Midbrain (tissue), 1 donor: ENCODE measurements around the gene DYDC2.
"Not testable (repeated sequence)": the region's sequence is repeated elsewhere in the genome, so short reads cannot be mapped to it uniquely, and the experiment has no call there.

ENCODE experiments used
- DNase-seq: peaks from one replicate; lab custom pipeline; 2025; lab: John Stamatoyannopoulos, UW

The DYDC2 gene

GRCh38 chr10:80356563-80356988, at the start of gene DYDC2, which contains the start of gene DYDC1:
Gene DYDC2 (plus strand): TSS chr10:80356781. CDS start chr10:80362444, 5,663 bp downstream.
Gene DYDC1 (minus strand): TSS chr10:80356755. CDS start chr10:80352601, 4,154 bp downstream.
- no peak for DNase-seq

GRCh38 chr10:80313523-80313922, 43.1 kb upstream of the DYDC2 start:
- no peak for DNase-seq

- DNase-seq, result no peak
Measured at GRCh38 chr10:80315391-80315790, 41.2 kb upstream of the DYDC2 start.

GRCh38 chr10:80318742-80319141, 37.8 kb upstream of the DYDC2 start:
- DNase-seq, result no peak

GRCh38 chr10:80319318-80319717, 37.3 kb upstream of the DYDC2 start:
- DNase-seq, result no peak

- no peak for DNase-seq
Measured at GRCh38 chr10:80319725-80320290, 36.8 kb upstream of the DYDC2 start.

GRCh38 chr10:80320377-80320776, 36.2 kb upstream of the DYDC2 start:
- DNase-seq, result no peak

GRCh38 chr10:80321183-80321582, 35.4 kb upstream of the DYDC2 start:
- DNase-seq, result no peak

- DNase-seq, result no peak
Measured at GRCh38 chr10:80322158-80322557, 34.4 kb upstream of the DYDC2 start.

- DNase-seq, result no peak
Measured at GRCh38 chr10:80322711-80323110, 33.9 kb upstream of the DYDC2 start.

GRCh38 chr10:80323311-80323710, 33.3 kb upstream of the DYDC2 start:
- DNase-seq, result no peak

- DNase-seq, result no peak
Measured at GRCh38 chr10:80324086-80324485, 32.5 kb upstream of the DYDC2 start.

- no peak for DNase-seq
Measured at GRCh38 chr10:80324891-80325364, 31.7 kb upstream of the DYDC2 start.

GRCh38 chr10:80333983-80334382, 22.6 kb upstream of the DYDC2 start:
- no peak for DNase-seq

- no peak for DNase-seq
Measured at GRCh38 chr10:80344276-80344675, 12.3 kb upstream of the DYDC2 start.

GRCh38 chr10:80344912-80345311, 11.7 kb upstream of the DYDC2 start:
- DNase-seq, result no peak

GRCh38 chr10:80350251-80350650, 6.3 kb upstream of the DYDC2 start:
- no peak for DNase-seq

- no peak for DNase-seq
Measured at GRCh38 chr10:80351220-80351619, 5.4 kb upstream of the DYDC2 start.

- DNase-seq, result no peak
Measured at GRCh38 chr10:80356989-80357850, 639 bp downstream of the DYDC2 start.

- no peak for DNase-seq
Measured at GRCh38 chr10:80357851-80358125, 1.2 kb downstream of the DYDC2 start.

GRCh38 chr10:80358925-80359324, 2.3 kb downstream of the DYDC2 start:
- DNase-seq, result not testable (repeated sequence)

- no peak for DNase-seq
Measured at GRCh38 chr10:80359644-80360043, 3.1 kb downstream of the DYDC2 start.

GRCh38 chr10:80365510-80365909, 8.9 kb downstream of the DYDC2 start:
- DNase-seq, result no peak

GRCh38 chr10:80371467-80371866, 14.9 kb downstream of the DYDC2 start:
- DNase-seq, result no peak
